Activated CD4-positive, alpha-beta T cell treated with anti-CD3 and anti-CD28 coated beads, Interleukin-2, Interleukin-6, amounts not matched to agents 100 ng/mL and 50 ng/mL, durations not matched to agents 16 hours and 8 hours (primary cell): ENCODE data around the gene ZBTB1.
"Not testable (repeated sequence)": the region's sequence is repeated elsewhere in the genome, so short reads cannot be mapped to it uniquely, and the experiment has no call there.

Experiments used
- DNase-seq: peaks from one replicate; pipeline ENCODE4 v3.0.0-alpha.2; 2020

The ZBTB1 gene

DNA sequence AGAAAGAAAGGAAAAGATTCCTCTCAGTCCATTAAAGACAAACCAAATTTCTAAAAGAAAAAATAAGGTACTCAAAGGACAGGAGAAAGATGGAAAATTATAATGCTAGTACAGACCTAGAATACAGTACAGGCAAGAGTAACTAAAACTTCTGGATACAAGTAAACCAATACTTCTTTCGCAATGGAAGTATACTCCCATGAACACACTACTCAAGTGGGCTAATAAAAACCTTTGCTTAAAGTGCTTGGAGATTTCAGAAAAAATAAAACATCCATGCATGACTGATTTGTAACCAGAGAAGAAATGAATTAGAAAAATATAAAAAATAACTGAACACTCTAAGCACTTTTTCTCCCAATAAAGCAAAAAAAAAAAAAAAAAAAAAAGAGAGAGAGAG is 4.5 kb upstream of the ZBTB1 start:
- DNase-seq = no peak

DNA sequence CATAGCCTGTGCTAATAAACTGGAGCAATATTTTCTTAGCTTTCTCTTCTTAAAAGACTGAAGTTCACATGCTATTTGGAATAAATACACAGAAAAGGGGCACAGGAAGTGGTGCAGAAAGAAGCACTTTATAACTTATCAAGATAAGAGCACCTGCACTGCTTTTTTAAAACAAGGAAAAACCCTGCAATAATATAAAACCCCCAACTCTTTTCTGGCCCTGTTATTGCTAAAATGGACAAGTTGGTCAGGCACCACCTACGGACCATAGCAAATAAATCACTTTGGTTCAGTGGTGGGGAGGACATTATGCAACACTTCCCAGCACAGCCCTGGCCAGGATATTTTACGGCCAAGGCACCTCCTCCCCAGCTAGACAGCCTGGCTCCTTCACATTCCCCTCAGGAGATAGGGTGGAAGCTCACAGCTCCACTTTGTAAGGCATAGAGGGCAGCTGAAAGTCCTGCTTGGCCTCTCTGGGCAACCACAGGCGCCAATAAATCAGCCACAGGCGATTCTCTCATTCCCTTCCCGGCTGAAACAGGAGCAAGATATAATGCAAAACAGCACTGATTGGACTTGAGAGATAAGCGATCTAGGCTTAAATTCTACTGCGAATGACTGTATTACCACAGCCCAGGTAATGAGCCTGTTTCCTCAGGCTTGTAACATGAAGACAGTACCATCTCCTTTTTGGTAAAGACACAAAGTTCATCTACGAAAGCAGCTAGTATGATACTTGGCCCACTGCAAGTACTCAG is 3.0 kb upstream of the ZBTB1 start:
- no peak for DNase-seq

DNA sequence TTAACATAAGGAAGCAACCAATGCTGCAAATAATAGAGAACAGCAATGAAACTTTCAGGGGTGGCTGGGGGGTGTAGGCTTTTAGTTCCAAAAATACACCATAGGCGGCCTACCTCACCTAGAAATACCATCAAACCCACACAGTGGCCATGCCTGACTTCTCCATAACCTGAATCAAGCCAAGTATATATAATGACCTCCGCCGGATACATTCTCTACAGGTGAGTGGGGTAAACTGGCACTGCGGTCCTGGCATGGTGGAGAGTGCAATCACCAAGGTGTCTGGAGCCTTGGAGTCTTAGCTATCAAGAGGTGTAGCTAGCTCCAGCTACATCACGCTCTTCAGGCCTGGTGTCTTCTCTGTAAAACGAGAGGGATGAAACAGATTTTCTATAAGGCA is 2.1 kb upstream of the ZBTB1 start:
- DNase-seq = peak; percentile 31

- peak; percentile 36 for DNase-seq
Measured at GRCh38 chr14:64502887-64503433, 1.6 kb upstream of the ZBTB1 start.

DNA sequence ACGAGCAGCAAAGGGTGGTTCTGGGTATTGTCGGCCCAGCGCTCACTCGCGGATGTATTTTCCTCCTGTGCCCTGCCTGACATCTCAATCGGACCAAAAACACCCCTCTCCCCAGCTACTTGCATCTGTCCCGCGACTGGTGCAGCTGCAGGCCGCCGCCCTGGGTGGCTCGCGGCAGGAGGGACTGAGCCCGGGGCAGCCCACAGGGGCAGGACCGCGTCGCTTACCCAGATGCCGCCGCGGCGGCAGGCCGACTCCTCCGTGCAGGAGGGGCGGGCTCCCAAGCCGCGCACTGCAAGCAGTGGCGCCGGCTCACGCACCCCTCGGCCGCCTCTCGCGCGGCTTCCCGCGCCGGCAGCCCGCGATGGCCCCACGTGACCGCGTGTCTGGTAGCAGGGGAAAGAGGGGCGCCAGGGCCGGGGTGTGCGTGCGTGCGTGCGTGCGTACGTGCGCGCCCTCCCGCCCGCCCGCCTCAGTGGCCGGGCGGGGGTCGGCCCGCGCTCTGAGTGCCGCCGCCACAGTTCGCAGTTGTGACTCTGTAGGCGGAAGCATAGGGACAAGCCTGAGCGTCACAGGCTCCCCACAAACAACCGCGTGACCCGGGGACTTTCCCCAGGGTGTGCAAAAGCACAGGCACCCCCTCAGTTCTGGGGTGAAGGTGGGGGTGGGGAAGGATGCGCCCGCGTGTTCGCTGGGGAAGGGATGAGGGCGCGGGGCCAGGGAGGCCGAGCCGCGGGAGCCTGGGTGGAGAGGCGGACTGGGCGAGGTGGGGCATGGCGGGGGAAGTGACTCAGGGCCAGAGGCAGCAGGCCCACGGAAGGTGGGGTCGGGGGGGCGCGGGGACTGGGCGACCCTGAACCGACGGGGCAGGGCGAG is 898 bp upstream of the ZBTB1 start, which contains the start of gene ZBTB25:
Gene ZBTB25, minus strand, starts transcription at position 405 of the 876 bp plus-strand sequence. CDS start 13,305 bp downstream, outside the sequence.
- peak; percentile 97 for DNase-seq

DNA sequence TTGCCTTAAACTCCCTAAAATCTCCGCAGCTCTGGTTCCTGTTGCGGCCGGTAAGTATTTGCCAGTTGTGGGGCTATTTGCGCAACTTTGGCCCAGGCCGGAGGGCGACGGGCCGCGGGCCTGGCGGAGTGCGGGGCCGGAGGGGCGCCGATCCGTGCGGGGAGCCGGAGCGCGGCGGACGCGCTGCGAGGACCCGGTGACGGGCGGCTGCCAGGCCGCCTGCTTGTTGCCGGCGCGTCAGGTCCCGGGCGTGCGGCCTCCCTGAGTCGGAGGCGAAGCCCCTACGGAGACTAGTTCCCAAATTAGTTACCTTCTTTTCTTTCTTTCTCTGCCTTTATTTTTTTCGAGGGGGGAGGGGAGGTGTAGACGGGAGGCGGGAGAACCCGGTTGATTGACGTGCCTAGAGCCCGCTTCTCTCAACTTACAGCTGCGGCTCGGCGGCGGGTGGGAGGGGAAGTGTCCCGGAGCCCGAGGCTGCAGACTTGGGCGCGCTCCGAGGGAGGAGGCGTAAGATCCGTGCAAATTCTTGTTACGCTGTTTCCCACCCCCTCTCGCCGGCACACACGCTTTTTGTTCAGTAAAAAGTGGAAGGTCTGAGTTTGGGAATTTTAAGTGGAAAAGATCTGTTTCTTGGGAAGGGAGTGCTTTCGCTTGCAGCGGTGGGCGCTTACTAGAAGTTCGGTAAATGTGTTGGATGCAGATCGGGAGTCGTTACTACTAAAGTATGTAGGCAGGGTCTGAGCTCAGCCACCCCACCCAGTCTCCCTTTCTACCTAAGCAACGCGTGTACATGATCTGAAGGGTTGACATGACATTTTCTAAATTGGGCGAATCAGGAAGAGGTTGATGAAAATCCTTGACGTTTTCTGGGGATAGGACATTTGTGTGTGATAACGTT is 576 bp downstream of the ZBTB1 start:
- DNase-seq = peak; percentile 92

- no peak for DNase-seq
Measured at GRCh38 chr14:64506721-64507120, 2.2 kb downstream of the ZBTB1 start.

DNA sequence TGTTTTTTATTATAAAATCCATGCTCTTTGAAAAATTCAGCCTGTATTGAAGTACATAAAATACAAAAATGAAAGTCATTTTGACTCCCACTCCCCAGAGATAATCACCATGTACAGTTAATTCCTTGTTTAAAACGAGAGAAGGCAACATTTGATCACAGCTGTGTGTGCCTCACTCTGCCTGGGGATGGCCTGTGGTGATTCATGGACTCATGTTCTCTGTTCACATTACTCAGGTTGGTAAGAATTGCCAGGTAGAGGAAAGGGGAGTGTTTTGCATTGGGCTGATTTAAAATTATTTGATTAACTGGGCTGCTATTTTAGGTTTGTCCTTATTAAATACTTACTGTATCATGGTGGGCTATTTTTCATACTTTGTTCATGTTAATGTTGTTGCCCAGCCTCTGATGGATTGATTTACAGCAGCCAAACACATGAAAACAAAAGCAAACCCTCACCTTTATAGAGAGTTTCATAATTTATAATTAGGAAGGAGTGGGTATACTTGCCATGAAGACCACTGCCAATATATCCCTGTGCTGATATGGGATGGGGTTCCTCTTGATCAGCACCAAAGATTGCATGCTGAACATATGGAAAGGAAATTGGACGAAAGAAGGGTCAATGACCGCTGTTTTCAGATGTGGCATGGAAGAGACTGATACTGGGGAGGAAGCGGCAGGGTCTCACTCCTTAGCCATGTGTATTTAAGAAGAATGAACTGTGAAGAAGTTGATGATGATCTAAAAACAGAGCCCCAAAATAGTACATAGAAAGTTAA is 3.0 kb downstream of the ZBTB1 start:
- DNase-seq = peak; percentile 61

GRCh38 chr14:64508215-64508776 is 3.7 kb downstream of the ZBTB1 start:
- peak; percentile 80 for DNase-seq

DNA sequence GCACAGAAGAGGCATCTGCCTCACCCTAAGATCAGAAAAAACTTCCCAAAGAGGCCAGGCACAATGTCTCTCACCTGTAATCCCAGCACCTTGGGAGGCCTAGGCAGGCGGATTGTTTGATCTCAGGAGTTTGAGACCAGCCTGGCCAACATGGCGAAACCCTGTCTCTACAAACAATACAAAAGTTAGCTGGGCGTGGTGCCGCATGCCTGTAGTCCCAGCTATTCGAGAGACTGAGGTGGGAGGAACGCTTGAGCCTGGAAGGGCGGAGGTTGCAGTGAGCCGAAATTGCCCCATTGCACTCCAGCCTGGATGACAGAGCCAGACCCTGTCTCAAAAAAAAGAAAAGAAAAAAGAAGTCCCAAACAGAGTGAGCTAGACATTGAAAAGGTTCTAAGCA is 4.5 kb downstream of the ZBTB1 start:
- DNase-seq = no peak

- DNase-seq = peak; percentile 77
Measured at GRCh38 chr14:64510825-64511671, 6.5 kb downstream of the ZBTB1 start.

DNA sequence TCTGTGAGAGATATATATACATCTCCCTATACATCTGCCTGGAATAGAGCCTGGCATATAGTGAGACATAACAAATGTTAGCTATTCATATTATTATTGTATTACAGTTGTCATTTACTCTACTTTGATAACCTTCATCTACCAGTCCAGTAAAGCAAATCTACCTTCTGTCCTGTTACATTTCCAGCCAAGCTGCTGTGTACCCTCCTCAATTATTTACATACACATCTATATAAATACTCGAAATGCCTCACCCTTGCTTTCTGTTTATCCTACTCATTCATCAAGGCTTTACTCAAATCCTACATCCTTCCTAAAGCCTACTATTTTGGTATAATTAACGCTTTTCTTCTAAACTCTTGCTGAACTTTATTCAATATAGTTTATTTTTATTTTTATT is 8.7 kb downstream of the ZBTB1 start:
- no peak for DNase-seq

- no peak for DNase-seq
Measured at GRCh38 chr14:64515053-64515452, 10.5 kb downstream of the ZBTB1 start.

DNA sequence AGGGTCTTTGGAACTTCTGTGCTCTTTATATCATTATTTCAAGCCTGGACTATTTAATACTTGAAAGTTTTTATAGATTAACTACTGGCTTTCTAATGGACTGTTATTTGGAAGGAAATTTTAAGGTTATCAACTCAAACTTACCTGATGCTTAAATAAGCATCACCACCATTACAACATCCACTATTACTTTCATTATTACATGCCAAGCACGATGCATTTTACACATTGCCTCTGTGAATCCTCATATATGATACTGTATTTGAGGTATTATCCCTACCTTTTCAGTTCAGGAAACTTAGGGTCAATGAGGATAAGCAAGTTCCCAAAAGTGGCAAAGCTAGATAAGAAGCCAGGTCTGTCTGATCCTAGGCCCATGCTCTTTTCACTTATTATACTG is 12.4 kb downstream of the ZBTB1 start:
- DNase-seq = no peak

DNA sequence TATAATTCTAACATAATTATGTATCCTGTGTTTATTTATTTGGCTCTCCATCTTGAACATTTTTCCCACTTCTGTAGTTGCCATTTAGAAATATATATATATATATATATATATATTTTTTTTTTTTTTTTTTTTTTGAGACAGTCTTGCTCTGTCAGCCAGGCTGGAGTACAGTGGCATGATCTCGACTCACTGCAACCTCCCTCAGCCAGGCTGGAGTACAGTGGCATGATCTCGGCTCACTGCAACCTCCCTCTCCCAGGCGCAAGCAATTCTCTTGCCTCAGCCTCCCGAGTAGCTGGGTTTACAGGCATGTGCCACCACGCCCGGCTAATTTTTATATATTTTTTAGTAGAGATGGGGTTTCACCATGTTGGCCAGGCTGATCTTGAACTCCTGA is 13.1 kb downstream of the ZBTB1 start:
- DNase-seq = not testable (repeated sequence)

DNA sequence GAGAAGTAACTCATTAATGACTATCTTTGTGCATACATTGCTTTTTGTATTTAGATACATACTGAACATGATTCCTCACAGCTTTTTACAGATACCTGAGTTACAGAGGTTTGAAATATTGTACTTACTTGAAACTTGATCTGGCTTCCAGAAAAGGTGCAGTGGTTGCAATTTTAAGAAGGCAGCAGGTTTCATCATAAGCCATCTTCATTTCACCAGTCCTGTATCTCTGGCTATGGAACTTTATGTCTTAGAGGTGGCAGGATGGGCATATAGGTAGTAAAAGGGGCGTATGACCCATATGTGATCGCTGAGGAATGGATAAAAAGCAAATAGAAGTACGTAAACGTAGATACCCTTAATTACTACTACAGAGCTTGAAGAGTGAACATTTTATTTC is 13.7 kb downstream of the ZBTB1 start:
- DNase-seq = no peak

DNA sequence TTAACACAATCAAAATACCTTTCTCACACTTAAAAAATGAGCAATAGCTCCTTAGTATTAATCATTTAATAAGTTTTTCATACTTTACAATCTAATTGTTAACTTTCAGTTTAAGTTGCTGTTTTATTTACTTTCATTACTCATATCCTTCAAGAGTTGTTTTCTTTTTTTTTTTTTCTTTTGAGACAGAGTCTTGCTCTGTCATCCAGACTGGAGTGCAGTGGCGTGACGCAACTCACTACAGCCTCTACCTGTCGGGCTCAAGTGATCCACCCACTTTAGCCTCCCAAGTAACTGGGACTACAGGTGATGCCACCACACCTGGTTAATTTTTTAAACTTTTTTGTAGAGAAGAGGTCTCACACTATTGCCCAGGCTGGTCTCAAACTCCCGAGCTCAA is 16.1 kb downstream of the ZBTB1 start:
- DNase-seq = no peak

DNA sequence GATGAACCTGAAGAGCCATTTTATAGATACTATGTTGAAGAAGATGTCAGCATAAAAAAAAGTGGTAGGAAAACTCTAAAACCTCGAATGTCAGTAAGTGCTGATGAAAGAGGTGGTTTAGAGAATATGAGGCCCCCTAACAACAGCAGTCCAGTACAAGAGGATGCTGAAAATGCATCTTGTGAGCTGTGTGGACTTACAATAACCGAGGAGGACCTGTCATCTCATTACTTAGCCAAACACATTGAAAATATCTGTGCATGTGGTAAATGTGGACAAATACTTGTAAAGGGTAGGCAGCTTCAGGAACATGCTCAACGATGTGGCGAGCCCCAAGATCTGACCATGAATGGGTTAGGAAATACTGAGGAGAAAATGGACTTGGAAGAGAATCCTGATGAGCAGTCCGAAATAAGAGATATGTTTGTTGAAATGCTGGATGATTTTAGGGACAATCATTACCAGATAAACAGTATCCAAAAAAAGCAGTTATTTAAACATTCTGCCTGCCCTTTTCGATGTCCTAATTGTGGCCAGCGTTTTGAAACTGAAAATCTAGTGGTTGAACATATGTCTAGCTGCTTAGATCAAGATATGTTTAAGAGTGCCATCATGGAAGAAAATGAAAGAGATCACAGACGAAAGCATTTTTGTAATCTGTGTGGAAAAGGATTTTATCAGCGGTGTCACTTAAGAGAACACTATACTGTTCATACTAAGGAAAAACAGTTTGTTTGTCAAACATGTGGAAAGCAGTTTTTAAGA is 18.2 kb downstream of the ZBTB1 start:
- DNase-seq = no peak

- DNase-seq = no peak
Measured at GRCh38 chr14:64525354-64525753, 20.8 kb downstream of the ZBTB1 start.

DNA sequence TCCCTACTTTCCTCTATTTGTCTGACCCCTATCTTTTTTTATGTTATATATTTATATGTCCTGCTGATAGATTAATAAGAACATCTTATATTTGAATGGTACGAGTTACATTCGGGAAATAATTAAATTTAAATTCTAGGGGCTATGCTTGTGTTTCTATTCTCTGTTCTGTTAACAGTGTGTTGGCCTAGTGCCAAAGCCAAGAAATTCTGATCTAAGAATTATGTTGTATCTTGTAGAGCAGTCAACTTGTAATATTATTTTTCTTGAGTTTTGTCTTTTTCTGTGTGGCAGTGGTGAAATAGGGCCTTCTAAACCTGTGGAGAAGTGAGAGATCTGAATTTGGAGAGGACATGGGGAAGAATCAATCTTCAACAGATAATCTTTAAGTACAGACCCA is 27.0 kb downstream of the ZBTB1 start:
- DNase-seq = no peak
